HG03196 (cell line): ENCODE results near the gene MAGI2.
"Not testable (repeated sequence)": the region's sequence is repeated elsewhere in the genome, so short reads cannot be mapped to it uniquely, and the experiment has no call there.

Experiments
- ATAC-seq: cut with Tn5 transposase; IDR thresholded peaks from one replicate; pipeline ENCODE4 v1.9.1; 2021; ENCODE audit not compliant: unreplicated experiment

MAGI2 gene

DNA sequence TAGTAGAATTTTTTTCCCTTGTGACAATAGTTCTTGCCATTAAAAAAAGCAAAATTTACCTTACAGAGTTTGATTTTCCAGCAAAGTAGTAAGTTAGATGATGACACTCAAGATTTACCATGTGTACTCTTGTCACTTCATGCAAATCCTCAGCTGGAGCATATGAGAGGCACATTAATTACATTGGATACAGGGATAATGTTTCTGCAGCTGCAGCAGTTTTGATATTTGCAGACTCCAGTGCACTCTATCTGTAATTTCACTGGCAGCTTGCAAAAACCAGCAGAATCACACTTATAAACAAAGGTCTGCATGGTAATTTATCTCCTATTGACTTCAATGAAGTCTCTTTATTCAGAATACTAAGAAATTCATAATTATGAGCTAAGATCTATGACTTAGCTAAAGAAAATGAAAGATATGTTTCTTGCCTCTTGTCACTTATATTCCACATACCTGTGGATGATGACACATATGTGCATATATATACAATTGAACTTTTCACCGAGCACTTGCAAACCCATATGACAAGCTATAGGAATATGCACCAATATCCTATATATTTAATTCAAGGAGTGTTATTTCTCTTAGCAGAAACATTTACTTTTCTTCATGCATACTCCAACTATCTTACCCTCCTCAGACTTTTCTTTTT is 1124.3 kb downstream of the MAGI2 start:
- no peak for ATAC-seq

DNA sequence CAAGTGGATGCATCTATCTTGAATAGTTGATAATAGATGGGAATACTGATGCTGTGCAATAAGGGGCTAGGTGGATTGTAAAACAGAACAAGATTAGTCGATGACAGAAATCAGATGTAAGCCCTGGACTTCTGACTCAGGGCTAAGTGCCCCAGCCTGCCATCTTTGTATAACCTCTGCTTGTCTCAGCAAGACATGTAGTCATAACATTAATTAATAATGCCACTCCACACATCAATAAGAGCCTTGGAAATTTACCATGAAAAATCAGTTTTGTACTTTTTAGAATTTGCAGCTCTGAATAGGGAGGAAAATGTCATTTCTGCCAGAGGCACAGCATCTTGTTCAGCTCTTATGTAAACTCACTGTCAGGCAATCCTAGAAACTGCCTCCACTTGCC is 1125.7 kb downstream of the MAGI2 start:
- ATAC-seq: no peak

DNA sequence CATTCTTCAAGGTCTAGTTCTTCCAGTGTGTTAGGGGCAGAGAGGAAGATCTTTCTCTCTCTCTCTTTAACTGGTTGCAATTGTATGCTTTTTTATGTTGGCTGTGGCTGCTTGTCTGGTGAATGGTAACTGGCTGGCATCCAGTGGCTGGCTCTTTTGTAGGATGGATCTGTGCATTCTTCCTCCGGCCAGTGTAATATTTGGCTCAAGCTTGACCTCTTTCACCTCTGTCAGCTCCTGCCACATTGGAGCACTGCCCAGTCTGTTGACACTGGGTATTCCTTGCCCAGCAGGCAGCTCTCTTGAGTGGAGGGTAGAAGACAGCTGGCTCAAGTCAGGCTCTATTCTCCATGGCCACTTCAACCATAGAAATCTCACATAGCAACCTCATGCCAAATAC is 1126.6 kb downstream of the MAGI2 start:
- ATAC-seq: no peak

DNA sequence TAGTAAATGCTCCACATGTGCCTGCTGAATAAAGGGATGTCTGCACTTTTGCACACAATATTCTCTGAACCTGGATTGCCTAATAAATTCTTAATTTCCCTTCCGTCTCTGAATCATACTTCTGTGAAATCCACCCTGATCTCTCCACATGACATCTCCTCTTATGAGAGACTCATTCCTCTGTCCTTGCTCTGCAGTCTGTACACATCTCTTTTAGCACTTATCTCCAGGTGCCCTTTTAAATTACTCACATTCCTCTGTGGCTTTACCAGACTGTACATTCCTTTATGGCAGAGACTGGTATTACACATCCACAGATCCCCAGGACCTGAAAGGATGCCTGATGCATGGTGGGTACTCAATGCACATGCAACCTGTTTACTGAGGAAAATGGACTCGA is 1127.3 kb downstream of the MAGI2 start:
- no peak for ATAC-seq

DNA sequence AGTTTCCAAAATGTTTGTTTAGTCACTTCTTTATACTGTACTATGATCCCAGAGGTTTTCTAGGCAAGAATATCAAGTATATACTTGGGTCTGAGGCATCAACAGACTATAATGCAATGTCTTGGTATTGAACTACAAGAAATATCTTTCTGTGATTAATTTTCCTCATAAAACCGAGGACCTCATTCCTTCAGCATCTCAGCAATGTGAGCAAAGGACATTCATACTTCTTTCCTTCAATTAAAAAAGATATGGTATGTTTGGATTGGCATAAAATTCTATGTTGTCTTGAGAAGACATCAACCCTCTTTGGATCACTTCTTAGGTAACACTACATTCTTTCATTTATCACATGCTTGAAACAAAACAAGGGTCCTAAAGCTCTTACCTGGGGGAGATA is 1130.3 kb downstream of the MAGI2 start:
- no peak for ATAC-seq

DNA sequence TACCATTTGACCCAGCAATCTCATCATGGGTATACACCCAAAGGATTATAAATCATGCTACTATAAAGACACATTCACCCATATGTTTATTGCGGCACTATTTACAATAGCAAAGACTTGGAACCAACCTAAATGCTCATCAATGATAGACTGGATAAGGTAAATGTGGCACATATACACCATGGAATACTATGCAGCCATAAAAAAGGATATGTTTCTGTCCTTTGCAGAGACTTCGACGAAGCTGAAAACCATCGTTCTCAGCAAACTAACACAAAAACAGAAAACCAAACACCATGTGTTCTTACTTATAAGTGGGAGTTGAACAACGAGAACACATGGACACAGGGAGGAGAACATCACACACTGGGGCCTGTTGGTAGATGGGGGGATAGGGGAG is 1131.2 kb downstream of the MAGI2 start:
- ATAC-seq: not testable (repeated sequence)

DNA sequence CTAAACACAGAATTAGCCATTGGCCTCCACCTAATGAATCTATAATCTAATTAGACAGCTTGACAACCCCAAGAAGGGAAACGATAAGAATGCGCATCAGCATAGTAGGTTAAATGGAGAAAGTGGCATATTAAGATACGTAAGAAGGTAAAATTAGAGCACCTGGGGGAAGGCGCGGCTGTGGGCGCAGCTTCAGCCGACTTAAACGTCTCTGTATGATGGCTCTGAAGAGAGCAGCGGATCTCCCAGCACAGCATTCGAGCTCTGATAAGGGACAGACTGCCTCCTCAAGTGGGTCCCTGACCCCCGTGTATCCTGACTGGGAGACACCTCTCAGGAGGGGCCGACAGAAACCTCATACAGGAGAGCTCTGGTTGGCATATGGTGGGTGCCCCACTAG is 1136.1 kb downstream of the MAGI2 start:
- ATAC-seq: no peak

DNA sequence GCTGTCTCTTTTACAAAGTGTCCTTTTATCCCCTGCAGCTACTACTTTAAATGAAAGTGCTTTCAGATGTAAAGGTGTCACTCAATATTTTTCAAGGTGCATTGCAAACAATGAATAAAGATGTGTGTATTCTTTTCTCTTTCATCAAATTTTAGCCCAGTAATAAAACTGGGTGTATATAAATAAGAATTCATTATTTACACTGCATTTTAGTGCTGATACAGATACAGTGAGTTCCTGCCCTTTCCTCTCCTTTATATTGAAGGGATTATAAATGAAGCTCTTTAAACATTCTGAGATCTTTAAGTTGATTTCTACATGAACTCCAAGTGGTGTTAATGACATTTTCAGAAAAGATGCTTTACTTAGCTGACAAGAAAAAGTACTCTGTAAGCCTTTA is 1137.4 kb downstream of the MAGI2 start:
- no peak for ATAC-seq

DNA sequence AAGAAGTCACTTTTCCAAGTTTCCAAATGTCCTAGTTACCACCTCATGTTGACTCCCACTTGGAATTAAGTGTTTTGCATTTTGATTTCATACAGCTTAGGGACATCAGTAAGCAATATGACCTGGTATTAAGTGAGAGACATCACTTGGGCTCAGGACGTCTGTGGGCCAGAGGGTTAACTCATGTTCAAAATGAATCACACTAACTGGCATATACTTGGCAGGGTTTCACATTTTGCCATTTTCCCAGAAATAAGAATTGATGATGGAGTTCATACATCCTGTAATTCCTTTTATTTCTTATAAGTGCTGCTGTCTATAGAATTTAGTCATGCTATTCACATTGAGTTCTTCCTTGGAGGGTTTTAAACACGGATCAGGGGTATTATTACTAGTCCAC is 1138.3 kb downstream of the MAGI2 start:
- no peak for ATAC-seq

DNA sequence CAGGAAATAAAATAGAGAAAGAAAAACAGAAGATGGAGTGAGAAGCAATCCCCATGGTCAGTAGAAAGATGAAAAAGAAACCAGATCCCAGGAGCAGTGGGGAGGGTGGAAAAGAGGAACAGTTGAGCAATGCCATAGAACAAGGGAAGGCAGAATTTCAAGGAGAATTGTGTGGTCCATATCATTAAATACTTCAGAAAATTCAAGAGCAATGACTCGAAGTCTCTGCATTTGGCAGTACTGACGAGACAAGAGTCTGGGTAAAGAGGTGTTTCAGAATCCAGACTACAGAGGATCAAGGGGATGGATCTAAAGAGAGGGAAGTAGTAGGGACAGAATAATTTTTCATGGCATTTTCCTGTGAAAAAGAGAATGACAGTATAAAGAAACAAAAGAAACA is 1142.3 kb downstream of the MAGI2 start:
- no peak for ATAC-seq

DNA sequence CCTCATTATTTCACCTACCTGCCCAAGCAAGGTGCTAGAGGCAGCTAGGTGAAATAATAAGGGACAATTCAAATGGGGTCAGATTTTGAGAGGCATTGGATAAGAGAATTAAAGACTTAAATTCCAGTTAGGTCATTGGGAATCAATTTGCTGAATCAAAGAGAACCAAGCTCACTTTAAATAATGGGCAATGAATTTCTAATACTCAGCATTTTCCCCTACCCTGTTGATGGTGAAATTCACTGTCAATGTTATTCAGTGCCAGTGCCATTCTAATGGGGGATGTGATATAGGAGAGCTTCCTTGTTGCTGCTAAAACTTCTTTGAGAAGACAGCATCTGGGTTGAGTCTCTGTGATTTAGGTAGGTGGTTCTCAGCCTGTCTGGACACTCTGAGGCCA is 1145.6 kb downstream of the MAGI2 start:
- ATAC-seq: no peak

DNA sequence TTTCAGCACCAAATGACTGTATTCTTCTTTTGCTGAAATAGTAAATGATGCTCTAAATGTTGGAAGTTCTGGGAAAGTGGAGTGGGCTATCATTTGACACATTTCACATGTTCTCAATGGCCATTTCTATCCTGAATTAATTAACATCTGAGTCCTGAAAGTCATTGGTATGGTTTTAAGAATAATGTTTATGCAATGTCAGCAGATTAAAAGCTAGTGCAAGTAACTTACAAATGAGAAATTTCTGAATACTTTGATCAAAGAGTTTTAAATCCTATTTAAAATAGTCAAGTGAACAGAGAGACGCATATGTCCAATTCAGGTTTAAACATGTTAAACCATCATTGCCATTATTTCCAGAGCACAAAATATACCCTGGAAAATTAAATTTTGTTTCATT is 1146.8 kb downstream of the MAGI2 start:
- ATAC-seq: no peak

DNA sequence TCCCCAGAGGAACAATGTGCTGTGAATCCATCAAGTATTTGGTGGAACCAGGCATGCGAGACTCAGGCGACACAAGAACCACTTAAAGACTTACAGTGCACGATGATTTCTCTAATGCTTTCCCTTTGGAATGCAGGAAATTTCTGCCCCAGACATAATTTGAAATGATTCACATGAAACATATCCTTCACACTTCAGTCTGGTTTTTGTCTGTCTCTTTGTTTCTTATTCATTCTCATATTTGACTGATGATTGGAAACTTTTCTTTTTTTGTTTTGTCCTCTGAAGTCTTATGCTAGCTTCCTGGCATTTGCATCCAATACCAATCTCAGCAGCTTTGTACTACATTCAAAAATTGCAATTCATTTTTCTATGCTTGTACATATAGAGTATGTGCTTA is 1152.1 kb downstream of the MAGI2 start:
- ATAC-seq: no peak

DNA sequence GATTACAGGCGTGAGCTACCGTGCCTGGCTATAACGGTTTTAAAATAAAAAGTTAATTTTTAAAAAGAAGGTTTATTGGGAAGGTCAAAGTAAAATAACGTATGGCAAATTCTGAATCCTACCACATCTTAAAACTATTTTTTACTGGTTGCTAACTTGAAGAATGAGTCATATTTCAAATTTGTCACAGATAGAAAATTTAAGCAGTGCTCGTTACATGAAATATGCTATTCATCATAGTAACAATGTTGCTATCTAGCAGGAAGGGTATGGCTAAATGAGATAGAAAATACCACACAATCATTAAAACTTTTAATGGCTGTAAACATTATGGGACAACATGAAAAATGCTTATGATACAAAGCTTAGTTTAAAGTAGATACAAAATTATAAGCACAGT is 1154.4 kb downstream of the MAGI2 start:
- no peak for ATAC-seq

DNA sequence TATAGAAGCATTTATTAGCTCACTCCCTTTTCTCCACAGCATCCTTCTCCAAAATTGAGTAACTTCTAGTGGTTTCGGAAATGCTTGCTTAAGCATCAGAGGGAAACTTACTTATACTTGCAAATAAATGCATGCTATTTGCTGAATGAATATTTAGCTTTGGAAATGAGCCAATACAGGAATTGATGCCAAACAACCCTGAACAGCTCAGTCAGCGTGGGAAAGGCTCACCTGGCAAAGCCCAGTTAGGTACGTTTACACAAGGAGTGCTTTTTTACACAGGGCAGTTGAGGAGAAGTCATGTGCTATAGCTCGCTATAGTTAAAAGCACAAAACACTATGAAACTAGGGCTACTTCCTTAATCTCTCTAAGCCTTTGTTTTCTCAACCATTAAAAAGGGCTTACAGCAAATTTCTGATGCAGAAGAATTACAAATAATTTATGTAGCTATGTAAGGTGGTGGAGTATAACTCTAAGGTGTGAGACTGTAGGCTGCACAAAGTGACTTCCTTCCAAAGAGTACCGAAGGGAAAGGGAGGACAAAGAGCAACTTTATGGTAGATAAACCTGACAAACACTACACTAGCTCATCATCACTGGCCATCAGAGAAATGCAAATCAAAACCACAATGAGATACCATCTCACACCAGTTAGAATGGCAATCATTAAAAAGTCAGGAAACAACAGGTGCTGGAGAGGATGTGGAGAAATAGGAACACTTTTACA is 1156.7 kb downstream of the MAGI2 start:
- no peak for ATAC-seq

DNA sequence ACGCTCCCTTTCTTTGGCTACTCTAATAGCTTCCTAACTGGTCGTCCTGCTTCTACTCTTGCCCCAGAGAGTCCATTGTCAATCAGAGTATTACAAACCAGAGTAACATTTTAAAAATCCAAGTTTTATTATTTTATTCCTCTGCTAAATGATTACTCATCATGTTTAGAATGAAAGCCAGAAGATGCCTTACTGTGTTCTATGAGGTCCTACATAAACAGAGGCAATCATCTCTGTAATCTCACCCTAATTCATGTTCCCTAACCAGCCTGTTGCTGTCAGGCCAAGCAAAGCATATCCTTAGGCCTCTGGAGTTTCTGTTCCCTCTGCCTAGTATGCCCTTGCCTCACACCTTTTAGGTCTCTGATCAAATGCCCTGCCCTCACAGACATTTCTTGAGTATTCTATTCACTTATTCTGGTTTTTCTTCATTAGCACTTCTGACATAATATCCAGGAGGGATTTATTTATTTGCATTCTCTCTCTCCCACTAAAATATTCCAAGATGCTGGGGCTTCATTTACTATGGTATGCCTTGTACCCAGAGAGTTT is 1157.3 kb downstream of the MAGI2 start:
- no peak for ATAC-seq

DNA sequence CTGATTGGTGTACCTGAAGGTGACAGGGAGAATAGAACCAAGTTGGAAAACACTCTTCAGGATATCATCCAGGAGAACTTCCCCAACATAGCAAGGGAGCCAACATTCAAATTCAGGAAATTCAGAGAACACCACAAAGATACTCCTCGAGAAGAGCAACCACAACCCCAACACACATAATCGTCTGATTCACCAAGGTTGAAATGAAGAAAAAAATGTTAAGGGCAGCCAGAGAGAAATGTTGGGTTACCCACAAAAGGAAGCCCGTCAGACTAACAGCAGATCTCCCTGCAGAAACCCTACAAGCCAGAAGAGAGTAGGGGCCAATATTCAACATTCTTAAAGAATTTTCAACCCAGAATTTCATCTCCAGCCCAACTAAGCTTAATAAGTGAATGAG is 1164.0 kb downstream of the MAGI2 start:
- ATAC-seq: not testable (repeated sequence)

DNA sequence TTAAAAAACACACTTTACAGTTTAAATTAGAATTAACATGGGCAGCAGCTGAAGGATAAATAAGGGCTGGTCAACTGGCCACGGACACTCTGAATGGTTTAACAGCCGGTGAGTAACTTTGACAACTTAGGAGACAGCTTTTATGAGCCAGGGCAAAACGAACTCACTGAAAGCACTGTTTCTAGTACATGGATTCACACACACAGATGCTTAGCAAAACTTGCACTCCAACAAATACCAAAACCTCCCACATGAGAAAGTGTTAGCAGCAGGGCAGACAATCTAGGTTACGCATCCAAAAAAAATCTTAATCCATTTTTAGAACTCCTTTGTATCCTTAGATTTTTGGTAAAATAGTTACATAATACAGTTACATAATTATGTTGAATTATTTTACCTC is 1168.5 kb downstream of the MAGI2 start:
- ATAC-seq: no peak

DNA sequence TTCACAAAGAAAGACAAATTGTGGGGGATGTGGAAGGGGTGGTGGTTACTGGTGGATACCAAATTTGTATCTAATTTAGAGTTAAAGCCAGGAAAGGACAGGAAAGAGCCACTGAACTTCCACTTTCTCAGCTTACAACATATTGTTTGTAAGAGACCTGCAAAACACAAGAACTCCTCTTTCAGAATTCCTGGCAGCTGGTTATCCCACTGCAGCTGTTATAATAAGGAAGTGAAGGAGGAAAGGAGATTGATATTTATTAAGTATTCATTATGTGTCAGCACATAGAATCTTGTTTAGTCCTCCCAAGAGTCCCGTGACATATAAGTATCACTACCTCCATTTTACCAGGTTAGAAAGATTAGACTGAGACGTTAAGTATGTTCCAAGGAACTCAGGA is 1173.2 kb downstream of the MAGI2 start:
- no peak for ATAC-seq

DNA sequence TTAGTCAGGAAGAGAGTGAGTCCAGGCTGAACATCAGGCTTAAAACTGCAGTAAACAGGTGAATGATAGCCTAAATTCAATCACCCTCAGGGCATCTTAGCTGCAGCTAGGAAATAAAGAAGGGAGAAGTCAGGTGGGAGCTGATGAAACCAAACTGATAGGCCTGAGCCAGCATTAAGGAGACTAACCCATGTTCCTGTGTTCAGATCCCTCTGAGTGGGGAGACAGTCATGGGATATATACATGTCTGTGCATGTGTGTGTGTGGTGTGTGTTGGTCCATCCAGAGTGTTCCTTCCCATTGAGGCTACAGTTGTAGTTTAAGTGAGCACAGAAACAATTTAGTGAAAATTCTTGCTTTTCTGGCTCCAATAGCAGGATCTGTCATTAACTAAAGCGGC is 1174.0 kb downstream of the MAGI2 start:
- ATAC-seq: no peak

DNA sequence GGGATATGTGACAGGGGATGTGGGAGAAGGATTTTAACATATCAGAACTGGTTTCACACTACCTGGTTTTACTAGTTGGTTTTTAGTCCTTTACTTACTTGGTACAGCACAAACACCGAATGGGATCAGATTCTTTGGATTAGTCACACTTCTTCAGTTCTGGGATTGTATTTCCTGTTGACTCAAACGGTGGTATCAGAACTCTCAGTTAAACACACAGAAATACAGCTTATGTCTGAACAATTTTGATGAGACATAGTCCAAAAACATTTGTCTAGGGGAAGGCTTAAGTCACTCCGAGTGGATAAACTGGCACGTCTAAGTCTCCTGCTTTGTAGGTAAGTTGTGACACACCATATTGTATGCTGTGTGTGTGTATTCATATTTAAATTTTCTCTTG is 1174.4 kb downstream of the MAGI2 start:
- ATAC-seq: no peak

DNA sequence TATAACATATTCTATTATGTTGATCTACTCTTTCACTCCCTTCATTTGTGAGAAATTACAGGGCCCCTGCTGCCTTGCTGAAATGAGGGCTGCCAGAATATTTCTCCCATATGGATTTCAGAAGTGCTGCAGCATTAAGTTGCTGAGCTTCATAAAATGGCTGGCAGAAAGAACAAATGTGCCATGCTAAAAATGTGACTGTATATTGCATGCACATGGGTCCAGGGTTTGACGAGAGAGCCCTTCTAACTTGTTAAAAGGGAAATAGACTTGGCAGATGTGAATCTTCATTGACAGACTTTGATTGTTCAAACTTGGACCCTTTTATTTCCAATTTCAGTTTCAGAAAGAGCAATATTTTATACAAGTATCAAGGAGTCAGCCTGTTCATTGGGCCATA is 1186.3 kb downstream of the MAGI2 start:
- ATAC-seq: no peak

DNA sequence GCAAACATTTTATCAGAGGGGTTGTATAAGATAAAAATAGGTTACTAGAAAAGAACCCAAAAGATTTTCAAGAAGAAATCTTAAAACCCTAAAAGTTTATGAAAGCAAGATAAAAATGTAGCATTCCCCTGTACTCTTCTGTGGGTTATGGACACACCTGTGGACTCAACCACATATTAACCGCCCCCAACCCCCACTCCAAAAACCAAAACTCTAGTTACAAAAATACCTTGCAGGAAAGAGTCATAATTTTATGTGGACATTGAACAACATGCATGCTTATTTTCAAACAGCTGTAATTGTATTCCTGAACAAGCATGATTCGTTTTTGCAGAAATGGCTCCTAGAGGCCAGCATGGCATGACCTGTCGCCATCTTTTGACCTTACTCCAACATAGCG is 1188.0 kb downstream of the MAGI2 start:
- no peak for ATAC-seq
